ENCODE data around the gene BAZ1A.

- TF ChIP-seq POLR2A (IDR thresholded peaks at IDR 0.05) (no peak), CTCF (IDR thresholded peaks at IDR 0.05) (no peak), POLR2AphosphoS5 (IDR thresholded peaks at IDR 0.05) (no peak), EP300 (IDR thresholded peaks at IDR 0.05) (no peak)
Measured at GRCh38 chr14:34750670-34751069, 124.5 kb downstream of the BAZ1A start.

All from upper lobe of left lung (tissue), 4 donors.